ENCODE results near the gene ABCC3.

GRCh38 chr17:50658616-50659015 is 23.9 kb downstream of the ABCC3 start:
- TF ChIP-seq CTCF (conservative IDR thresholded peaks at IDR 0.05 in 1 of 2, IDR thresholded peaks at IDR 0.05 in 1 of 2; ENCODE audit: low read depth in 1 of 2, low read length in 2 of 2) (no peak), EZH2 (IDR thresholded peaks at IDR 0.05; ENCODE audit: low read length, missing control alignments) (no peak)
